ENCODE data around the gene MYO6.

The MYO6 gene

GRCh38 chr6:75830959-75831885, 82.2 kb downstream of the MYO6 start:
- DNase-seq = no peak

- no peak for DNase-seq
Observed at GRCh38 chr6:75834447-75834846, 85.4 kb downstream of the MYO6 start.

GRCh38 chr6:75842191-75842590, 93.2 kb downstream of the MYO6 start:
- no peak for DNase-seq

- DNase-seq = no peak
Observed at GRCh38 chr6:75842732-75843131, 93.7 kb downstream of the MYO6 start.

- DNase-seq = no peak
Observed at GRCh38 chr6:75843396-75843795, 94.4 kb downstream of the MYO6 start.

- DNase-seq = no peak
Observed at GRCh38 chr6:75848274-75848673, 99.2 kb downstream of the MYO6 start.

- DNase-seq = no peak
Observed at GRCh38 chr6:75849329-75850025, 100.4 kb downstream of the MYO6 start.

- no peak for DNase-seq
Observed at GRCh38 chr6:75850026-75850833, 101.2 kb downstream of the MYO6 start.

- no peak for DNase-seq
Observed at GRCh38 chr6:75852721-75853120, 103.7 kb downstream of the MYO6 start.

- DNase-seq = no peak
Observed at GRCh38 chr6:75853806-75854205, 104.8 kb downstream of the MYO6 start.

- no peak for DNase-seq
Observed at GRCh38 chr6:75855052-75855451, 106.0 kb downstream of the MYO6 start.

- DNase-seq = no peak
Observed at GRCh38 chr6:75856902-75857301, 107.9 kb downstream of the MYO6 start.

GRCh38 chr6:75863001-75863400, 114.0 kb downstream of the MYO6 start:
- DNase-seq = no peak

- no peak for DNase-seq
Observed at GRCh38 chr6:75863784-75864183, 114.7 kb downstream of the MYO6 start.

- no peak for DNase-seq
Observed at GRCh38 chr6:75864446-75864845, 115.4 kb downstream of the MYO6 start.

- DNase-seq = no peak
Observed at GRCh38 chr6:75870389-75870788, 121.3 kb downstream of the MYO6 start.

GRCh38 chr6:75874224-75874623, 125.2 kb downstream of the MYO6 start:
- no peak for DNase-seq

- no peak for DNase-seq
Observed at GRCh38 chr6:75876152-75876551, 127.1 kb downstream of the MYO6 start.

- no peak for DNase-seq
Observed at GRCh38 chr6:75880305-75880704, 131.3 kb downstream of the MYO6 start.

GRCh38 chr6:75882734-75883133, 133.7 kb downstream of the MYO6 start:
- no peak for DNase-seq

- no peak for DNase-seq
Observed at GRCh38 chr6:75884822-75885221, 135.8 kb downstream of the MYO6 start.

- DNase-seq = no peak
Observed at GRCh38 chr6:75892384-75892783, 143.3 kb downstream of the MYO6 start.

GRCh38 chr6:75893058-75893775, 144.2 kb downstream of the MYO6 start:
- DNase-seq = no peak
